ENCODE results near the gene C22orf23.

The C22orf23 gene

GRCh38 chr22:37953437-37954179 lies at the start of gene C22orf23, which contains the start of gene POLR2F:
Gene C22orf23, minus strand, starts transcription at chr22:37953601. Its CDS starts 452 bp downstream, at chr22:37953149.
Gene POLR2F, plus strand, starts transcription at chr22:37953699. Its CDS starts 89 bp downstream, at chr22:37953788.
- peak; percentile 97 for DNase-seq (ENCODE audit: low spot score)
- TF ChIP-seq, protein P1, sequence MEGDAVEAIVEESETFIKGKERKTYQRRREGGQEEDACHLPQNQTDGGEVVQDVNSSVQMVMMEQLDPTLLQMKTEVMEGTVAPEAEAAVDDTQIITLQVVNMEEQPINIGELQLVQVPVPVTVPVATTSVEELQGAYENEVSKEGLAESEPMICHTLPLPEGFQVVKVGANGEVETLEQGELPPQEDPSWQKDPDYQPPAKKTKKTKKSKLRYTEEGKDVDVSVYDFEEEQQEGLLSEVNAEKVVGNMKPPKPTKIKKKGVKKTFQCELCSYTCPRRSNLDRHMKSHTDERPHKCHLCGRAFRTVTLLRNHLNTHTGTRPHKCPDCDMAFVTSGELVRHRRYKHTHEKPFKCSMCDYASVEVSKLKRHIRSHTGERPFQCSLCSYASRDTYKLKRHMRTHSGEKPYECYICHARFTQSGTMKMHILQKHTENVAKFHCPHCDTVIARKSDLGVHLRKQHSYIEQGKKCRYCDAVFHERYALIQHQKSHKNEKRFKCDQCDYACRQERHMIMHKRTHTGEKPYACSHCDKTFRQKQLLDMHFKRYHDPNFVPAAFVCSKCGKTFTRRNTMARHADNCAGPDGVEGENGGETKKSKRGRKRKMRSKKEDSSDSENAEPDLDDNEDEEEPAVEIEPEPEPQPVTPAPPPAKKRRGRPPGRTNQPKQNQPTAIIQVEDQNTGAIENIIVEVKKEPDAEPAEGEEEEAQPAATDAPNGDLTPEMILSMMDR (IDR thresholded peaks at IDR 0.05; ENCODE audit: extremely low read depth, missing control alignments), result no peak

DNA sequence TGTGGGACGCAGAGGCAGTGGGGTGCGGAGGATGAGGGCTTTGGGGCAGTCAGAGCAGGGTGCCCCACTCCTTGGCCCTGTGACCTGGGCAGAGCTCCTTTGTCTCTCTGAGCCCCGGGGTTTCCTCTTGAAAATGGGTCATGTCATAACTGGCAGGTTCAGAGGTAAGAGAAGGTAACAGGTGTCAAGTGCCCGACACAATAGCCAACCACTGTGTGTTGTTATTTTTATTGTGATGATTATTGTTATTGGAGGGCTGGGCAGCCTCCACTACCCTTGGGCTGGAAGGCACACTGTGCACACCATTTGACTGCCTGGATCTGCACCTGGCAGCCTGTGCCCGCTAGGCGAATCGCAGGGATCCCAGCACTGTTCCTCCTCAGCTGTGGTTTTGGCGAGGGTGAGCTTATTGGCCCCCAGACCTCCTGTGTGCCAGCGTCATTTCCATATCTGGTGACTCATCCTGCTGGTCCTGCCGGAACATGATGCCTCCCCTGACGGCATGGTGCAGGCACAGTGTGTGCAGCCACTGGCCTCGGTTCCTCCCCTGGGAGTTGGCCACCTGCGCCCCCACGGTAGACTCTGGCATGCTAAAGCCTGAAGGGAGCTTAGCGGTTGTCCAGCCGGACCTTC lies 46.4 kb upstream of the C22orf23 start:
- DNase-seq (ENCODE audit: low spot score), result no peak
- TF ChIP-seq, protein P1 (IDR thresholded peaks at IDR 0.05; ENCODE audit: extremely low read depth, missing control alignments), result no peak

GRCh38 chr22:37999236-37999635 lies 45.8 kb upstream of the C22orf23 start:
- TF ChIP-seq, protein P1 (IDR thresholded peaks at IDR 0.05; ENCODE audit: extremely low read depth, missing control alignments), result no peak
- DNase-seq (ENCODE audit: low spot score), result no peak

GRCh38 chr22:37998543-37998942 lies 45.1 kb upstream of the C22orf23 start:
- no peak for DNase-seq (ENCODE audit: low spot score)
- TF ChIP-seq, protein P1 (IDR thresholded peaks at IDR 0.05; ENCODE audit: extremely low read depth, missing control alignments), result no peak

GRCh38 chr22:37996515-37997246 lies 43.3 kb upstream of the C22orf23 start:
- TF ChIP-seq, protein P1 (IDR thresholded peaks at IDR 0.05; ENCODE audit: extremely low read depth, missing control alignments), result no peak
- DNase-seq (ENCODE audit: low spot score), result no peak

GRCh38 chr22:37996079-37996478 lies 42.7 kb upstream of the C22orf23 start:
- TF ChIP-seq, protein P1 (IDR thresholded peaks at IDR 0.05; ENCODE audit: extremely low read depth, missing control alignments), result no peak
- DNase-seq (ENCODE audit: low spot score), result no peak

GRCh38 chr22:37995460-37995859 lies 42.1 kb upstream of the C22orf23 start:
- DNase-seq (ENCODE audit: low spot score), result no peak
- TF ChIP-seq, protein P1 (IDR thresholded peaks at IDR 0.05; ENCODE audit: extremely low read depth, missing control alignments), result no peak
